ENCODE measurements around the gene ABITRAM. TPM values are rescaled to one million over a fixed set of nuclear protein-coding genes. Genes with fewer than 3 reads are reported as not detected.

Gene ABITRAM
- total RNA-seq, 1 experiment from 2014 or later, result 13.4 TPM

GRCh38 chr9:108939975-108940374 lies 5.8 kb downstream of the ABITRAM start:
- no peak for ATAC-seq
- Histone ChIP-seq H3K9ac (ENCODE audit: low read length) (no peak overlapping the region), H3K27me3 (ENCODE audit: insufficient read depth, low read length) (no peaks in the 10 kb centered on the region), H3K36me3 (ENCODE audit: control insufficient read depth in 1 of 2, insufficient read depth in 2 of 2, low read length in 2 of 2) (peaks cover 6 to 9% of the 10 kb centered on the region in 2 experiments; a peak in 3 of 4 replicates), H3K4me1 (ENCODE audit: control insufficient read depth in 1 of 2, insufficient read depth in 2 of 2, low read length in 2 of 2) (peaks cover 0 to 5% of the 10 kb centered on the region in 2 experiments; a peak in 2 of 4 replicates), H4K20me1 (ENCODE audit: insufficient read depth) (no peaks in the 10 kb centered on the region), H3K9me2 (ENCODE audit: insufficient read depth) (no peaks in the 10 kb centered on the region), H3K79me2 (ENCODE audit: insufficient read depth, low read length) (peaks cover 8% of the 10 kb centered on the region), H3K9me3 (ENCODE audit: control insufficient read depth in 1 of 2, insufficient read depth in 1 of 2, low read depth in 1 of 2, low read length in 2 of 2) (no peaks in the 10 kb centered on the region), H3K4me3 (replicated peaks in 1 of 2; ENCODE audit: low read depth in 1 of 2, low read length in 2 of 2) (no peak overlapping the region), H3K27ac (ENCODE audit: low read depth, low read length) (no peak overlapping the region), H2AFZ (ENCODE audit: low read depth, low read length, poor library complexity, severe bottlenecking) (no peak overlapping the region), H3K4me2 (ENCODE audit: low read length) (no peak overlapping the region)
- no peak for TF ChIP-seq MAX (IDR thresholded peaks at IDR 0.05)
- no peak for TF ChIP-seq ZNF274 (IDR thresholded peaks at IDR 0.05; ENCODE audit: low read depth, low read length)
- TF ChIP-seq SP1 (IDR thresholded peaks at IDR 0.05; ENCODE audit: low read depth), result no peak
- no peak for TF ChIP-seq CBX3 (IDR thresholded peaks at IDR 0.05; ENCODE audit: low read depth)
- TF ChIP-seq REST (IDR thresholded peaks at IDR 0.05; ENCODE audit: low read depth), result no peak
- TF ChIP-seq POLR2AphosphoS5 (IDR thresholded peaks at IDR 0.05; ENCODE audit: low read depth, low read length), result no peak
- TF ChIP-seq CTCF (IDR thresholded peaks at IDR 0.05 in 2 of 3, conservative IDR thresholded peaks at IDR 0.05 in 1 of 3; ENCODE audit: borderline replicate concordance in 1 of 3, insufficient read depth in 1 of 3, low read depth in 2 of 3, low read length in 2 of 3), result no peak
- no peak for TF ChIP-seq FOSL1 (IDR thresholded peaks at IDR 0.05; ENCODE audit: low read depth)
- no peak for TF ChIP-seq POLR2A (IDR thresholded peaks at IDR 0.05; ENCODE audit: borderline replicate concordance, extremely low read depth, insufficient read depth, insufficient read length)
- no peak for TF ChIP-seq ZFX (IDR thresholded peaks at IDR 0.05)
- TF ChIP-seq YY1 (IDR thresholded peaks at IDR 0.05; ENCODE audit: extremely low read depth, insufficient replicate concordance, low read depth, low read length), result no peak
- no peak for TF ChIP-seq ZBTB33 (IDR thresholded peaks at IDR 0.05; ENCODE audit: extremely low read depth, insufficient replicate concordance, low read length)
- TF ChIP-seq TCF7L2 (IDR thresholded peaks at IDR 0.05; ENCODE audit: borderline replicate concordance, extremely low read depth, insufficient read depth, insufficient read length), result no peak
- intact Hi-C loops (cut with micrococcal nuclease), result no loop called here
- no peak for DNase-seq (ENCODE audit: low read depth, low spot score)
- CTCF ChIA-PET, result no interaction called here
- POLR2A ChIA-PET, result no interaction called here
- no TSS peak for BruUV-seq (replicated peaks)
- RAD21 ChIA-PET (ENCODE audit: low non-redundant PET in 1 of 2, low total read pairs in 2 of 2, uncharacterized antibody in 2 of 2, unreplicated experiment in 2 of 2), result no interaction called here

Measured in HCT116 (cell line).